ENCODE data around the gene MYPN. TPM values are rescaled to one million over a fixed set of nuclear protein-coding genes. Genes with fewer than 3 reads are reported as not detected.

Gene MYPN
- polyA plus RNA-seq, 1 experiment, result 9.7 TPM

- no peak for DNase-seq (ENCODE audit: low read depth)
- H3K36me3 ChIP-seq (ENCODE audit: control insufficient read depth, insufficient read depth, low read length), result no peaks in the 10 kb centered on the region
- H3K4me3 ChIP-seq (ENCODE audit: low read depth, low read length), result no peak overlapping the region
- CTCF ChIA-PET, result interaction anchor here (1.0 kb wide), 1 partner anchor 50 kb away, joined by 3 read pairs; no protein-coding TSS in a partner anchor
- POLR2A ChIA-PET, result no interaction called here
- H3K27me3 ChIP-seq (ENCODE audit: control insufficient read depth, insufficient read depth, low read length), result peaks cover 9% of the 10 kb centered on the region
- TF ChIP-seq CTCF (IDR thresholded peaks at IDR 0.05; ENCODE audit: insufficient read depth, low read depth, low read length), result no peak
These were observed 142.6 kb downstream of the MYPN start for GRCh38 chr10:68251625-68252495.

GRCh38 chr10:68253346-68253745 lies 144.1 kb downstream of the MYPN start:
- ChIA-PET CTCF (interaction anchor here (1.0 kb wide), 1 partner anchor 48 kb away, joined by 3 read pairs; no protein-coding TSS in a partner anchor), POLR2A (no interaction called here)
- no peak for TF ChIP-seq CTCF (IDR thresholded peaks at IDR 0.05; ENCODE audit: insufficient read depth, low read depth, low read length)
- H3K4me3 ChIP-seq (ENCODE audit: low read depth, low read length), result no peak overlapping the region
- no peaks in the 10 kb centered on the region for H3K36me3 ChIP-seq (ENCODE audit: control insufficient read depth, insufficient read depth, low read length)
- H3K27me3 ChIP-seq (ENCODE audit: control insufficient read depth, insufficient read depth, low read length), result peaks cover 7% of the 10 kb centered on the region
- DNase-seq (ENCODE audit: low read depth), result no peak

- Histone ChIP-seq H3K27me3 (ENCODE audit: control insufficient read depth, insufficient read depth, low read length) (peaks cover 1% of the 10 kb centered on the region; the same call in 1 of the 2 replicates), H3K4me3 (ENCODE audit: low read depth, low read length) (no peak overlapping the region), H3K36me3 (ENCODE audit: control insufficient read depth, insufficient read depth, low read length) (no peaks in the 10 kb centered on the region)
- ChIA-PET POLR2A (no interaction called here), CTCF (no interaction called here)
- TF ChIP-seq CTCF (IDR thresholded peaks at IDR 0.05; ENCODE audit: insufficient read depth, low read depth, low read length), result no peak
- DNase-seq (ENCODE audit: low read depth), result no peak
These were observed 152.0 kb downstream of the MYPN start for GRCh38 chr10:68261132-68261856.

Other genes with a start within 250 kb of the MYPN start
- 4.8 and 10.1 TPM in 2 replicates for gene SIRT1, start 224.8 kb upstream of the MYPN start, polyA plus RNA-seq (2011; rRNA removed)
- 23.4 and 59.1 TPM in 2 replicates for gene HERC4, start 34.2 kb upstream of the MYPN start, polyA plus RNA-seq (2011; rRNA removed)
- 0.05 TPM in 1 of 2 replicates, not detected in the other for gene ATOH7, start 122.6 kb downstream of the MYPN start, polyA plus RNA-seq (2011; rRNA removed)
- 27.7 and 59.1 TPM in 2 replicates for gene HNRNPH3, start 222.6 kb downstream of the MYPN start, polyA plus RNA-seq (2011; rRNA removed)
- 1.1 and 2.1 TPM in 2 replicates for gene PBLD, start 223.4 kb downstream of the MYPN start, polyA plus RNA-seq (2011; rRNA removed)